Mesothelial cell of epicardium (in vitro differentiated cells): Measurements from ENCODE around the gene STIM1. TPM values are rescaled to one million over a fixed set of nuclear protein-coding genes. Genes with fewer than 3 reads are reported as not detected.
A peak's percentile ranks its signal among the peaks of the same experiment; 100 is the strongest.

Experiments
- DNase-seq, 2 experiments: peaks; one replicate each; pipeline ENCODE4 v3.0.0; 2021; ENCODE audit warnings: low spot score in 2 of 2; ENCODE audit not compliant: unreplicated experiment in 2 of 2
- H3K27ac Mint-ChIP-seq: 2 replicates; pipeline ENCODE4 v1.8.0; 2021; ENCODE audit warnings: mixed read lengths
- H3K27me3 Mint-ChIP-seq: 2 replicates; pipeline ENCODE4 v1.8.0; 2021; ENCODE audit warnings: low read depth, mixed read lengths
- H3K36me3 Mint-ChIP-seq: 2 replicates; pipeline ENCODE4 v1.8.0; 2021; ENCODE audit warnings: mixed read lengths
- H3K4me1 Mint-ChIP-seq: 2 replicates; pipeline ENCODE4 v1.8.0; 2021; ENCODE audit warnings: mixed read lengths
- H3K4me3 Mint-ChIP-seq: 2 replicates; pipeline ENCODE4 v1.8.0; 2021; ENCODE audit warnings: mild to moderate bottlenecking, moderate library complexity, mixed read lengths
- H3K9me3 Mint-ChIP-seq: 2 replicates; pipeline ENCODE4 v1.8.0; 2021; ENCODE audit warnings: mixed read lengths
- total RNA-seq: library from RNA; stranded (reverse); gene quantifications from 3 replicates; pipeline ENCODE4 v1.2.1, GENCODE V29; 2021
- TF ChIP-seq, protein P1 (sequence below): fragments of 200-600 bp; sonication (generic); IDR thresholded peaks from one replicate; pipeline ENCODE4 v1.5.0; 2021; ENCODE audit warnings: antibody characterized with exemption; ENCODE audit not compliant: unreplicated experiment

Gene STIM1
- total RNA-seq, 1 donor from 2014 or later, result 43.7 TPM

DNA sequence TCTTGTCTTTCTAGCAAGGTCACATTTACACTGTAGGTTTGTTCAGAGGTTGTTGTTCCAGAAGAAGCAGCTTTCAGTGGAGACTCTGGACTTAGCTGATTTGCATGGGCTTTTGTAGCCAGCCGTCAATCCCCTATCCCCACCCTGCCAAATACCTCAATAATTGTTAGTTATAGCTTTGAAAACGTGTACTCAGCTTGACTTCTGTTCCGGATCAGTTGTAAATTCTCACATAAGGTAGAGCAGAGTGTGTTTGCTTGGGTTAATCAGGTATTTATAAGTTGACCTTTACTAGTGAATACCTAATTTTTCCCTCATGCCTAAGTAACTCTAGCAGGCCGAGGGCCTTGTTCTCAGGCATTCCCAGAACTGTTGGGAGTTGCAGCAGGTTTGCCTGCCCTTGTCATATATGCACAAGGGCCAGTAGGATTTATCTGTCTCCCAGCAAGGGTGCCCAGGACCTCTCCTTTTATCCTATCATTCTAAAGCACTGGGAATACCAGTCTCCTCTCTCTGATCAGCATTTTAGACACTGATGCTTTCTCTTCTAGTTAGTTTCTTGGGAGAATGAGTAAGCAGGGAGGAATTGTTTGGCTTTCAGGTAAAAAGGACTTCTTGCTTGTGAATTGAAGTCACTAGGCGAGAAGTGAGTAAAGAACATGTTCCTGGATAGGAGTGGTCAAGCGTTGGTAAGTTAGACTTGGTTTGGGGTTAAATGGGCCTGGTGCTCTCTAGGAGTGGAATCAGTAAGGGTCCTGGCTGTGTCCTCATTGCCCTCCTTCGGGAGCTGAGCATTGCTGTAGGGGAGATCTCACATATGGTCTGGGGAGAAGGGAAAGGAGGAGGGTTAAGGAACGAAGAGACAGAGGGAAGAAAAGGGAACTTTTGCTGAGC is 22.1 kb downstream of the STIM1 start:
- no peak overlapping the region for H3K4me3 Mint-ChIP-seq
- H3K4me1 Mint-ChIP-seq, result peaks cover 16% of the 10 kb centered on the region
- no peaks in the 10 kb centered on the region for H3K27me3 Mint-ChIP-seq
- TF ChIP-seq, protein P1, sequence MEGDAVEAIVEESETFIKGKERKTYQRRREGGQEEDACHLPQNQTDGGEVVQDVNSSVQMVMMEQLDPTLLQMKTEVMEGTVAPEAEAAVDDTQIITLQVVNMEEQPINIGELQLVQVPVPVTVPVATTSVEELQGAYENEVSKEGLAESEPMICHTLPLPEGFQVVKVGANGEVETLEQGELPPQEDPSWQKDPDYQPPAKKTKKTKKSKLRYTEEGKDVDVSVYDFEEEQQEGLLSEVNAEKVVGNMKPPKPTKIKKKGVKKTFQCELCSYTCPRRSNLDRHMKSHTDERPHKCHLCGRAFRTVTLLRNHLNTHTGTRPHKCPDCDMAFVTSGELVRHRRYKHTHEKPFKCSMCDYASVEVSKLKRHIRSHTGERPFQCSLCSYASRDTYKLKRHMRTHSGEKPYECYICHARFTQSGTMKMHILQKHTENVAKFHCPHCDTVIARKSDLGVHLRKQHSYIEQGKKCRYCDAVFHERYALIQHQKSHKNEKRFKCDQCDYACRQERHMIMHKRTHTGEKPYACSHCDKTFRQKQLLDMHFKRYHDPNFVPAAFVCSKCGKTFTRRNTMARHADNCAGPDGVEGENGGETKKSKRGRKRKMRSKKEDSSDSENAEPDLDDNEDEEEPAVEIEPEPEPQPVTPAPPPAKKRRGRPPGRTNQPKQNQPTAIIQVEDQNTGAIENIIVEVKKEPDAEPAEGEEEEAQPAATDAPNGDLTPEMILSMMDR, result no peak
- H3K27ac Mint-ChIP-seq, result peak overlapping the region; percentile 58
- DNase-seq, result no peak
- no peaks in the 10 kb centered on the region for H3K36me3 Mint-ChIP-seq
- H3K9me3 Mint-ChIP-seq, result no peaks in the 10 kb centered on the region

- TF ChIP-seq, protein P1, result no peak
- Mint-ChIP-seq H3K27me3 (no peaks in the 10 kb centered on the region), H3K9me3 (peaks cover 3% of the 10 kb centered on the region), H3K36me3 (no peaks in the 10 kb centered on the region), H3K27ac (no peak overlapping the region), H3K4me3 (no peak overlapping the region), H3K4me1 (peaks cover 16% of the 10 kb centered on the region)
- DNase-seq, result no peak
Measured at GRCh38 chr11:3878258-3878584, 22.8 kb downstream of the STIM1 start.

- no peaks in the 10 kb centered on the region for H3K27me3 Mint-ChIP-seq
Measured at GRCh38 chr11:3879216-3879966, 23.9 kb downstream of the STIM1 start.

DNA sequence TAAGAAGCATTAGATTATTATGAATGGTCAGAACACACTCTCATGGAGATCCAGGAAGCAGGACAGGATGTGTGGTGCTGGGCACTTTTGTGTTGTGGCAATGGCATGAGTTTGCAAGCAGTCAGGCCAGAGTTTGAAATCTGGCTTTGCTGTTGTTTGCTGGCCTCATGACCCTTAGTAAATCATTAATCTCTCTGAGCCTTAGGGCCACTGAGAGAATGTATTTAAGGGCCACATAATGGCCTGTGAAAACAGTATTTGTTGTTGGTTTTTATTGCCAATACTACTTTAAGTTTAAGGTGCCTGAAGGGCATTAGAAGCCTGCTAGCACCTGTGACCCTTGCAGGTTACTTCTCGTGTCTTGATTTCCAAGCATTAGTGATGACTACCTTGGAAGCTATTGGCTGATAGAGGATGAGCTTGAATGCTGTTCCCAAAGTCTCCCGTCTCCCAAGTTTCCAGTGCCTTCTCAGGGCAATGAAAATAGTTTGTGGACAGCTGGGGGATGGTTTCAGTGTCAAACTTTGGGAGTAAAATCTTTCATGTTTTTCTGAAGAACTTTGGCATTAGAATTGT is 24.6 kb downstream of the STIM1 start:
- Mint-ChIP-seq H3K27ac (no peak overlapping the region), H3K4me3 (no peak overlapping the region), H3K27me3 (no peaks in the 10 kb centered on the region), H3K4me1 (peaks cover 16% of the 10 kb centered on the region), H3K36me3 (no peaks in the 10 kb centered on the region), H3K9me3 (peaks cover 3% of the 10 kb centered on the region)
- no peak for DNase-seq
- TF ChIP-seq, protein P1, result no peak

More at GRCh38 chr11:3879216-3879966, 23.9 kb downstream of the STIM1 start:
- H3K27ac Mint-ChIP-seq, result peak overlapping the region; percentile 52
- no peaks in the 10 kb centered on the region for H3K36me3 Mint-ChIP-seq
- peaks cover 16% of the 10 kb centered on the region for H3K4me1 Mint-ChIP-seq
- TF ChIP-seq, protein P1, result no peak
- peaks cover 3% of the 10 kb centered on the region for H3K9me3 Mint-ChIP-seq
- DNase-seq, result no peak
- H3K4me3 Mint-ChIP-seq, result no peak overlapping the region

- no peak for DNase-seq
- peaks cover 3% of the 10 kb centered on the region for H3K9me3 Mint-ChIP-seq
- H3K4me1 Mint-ChIP-seq, result peaks cover 16% of the 10 kb centered on the region
- no peaks in the 10 kb centered on the region for H3K36me3 Mint-ChIP-seq
- no peaks in the 10 kb centered on the region for H3K27me3 Mint-ChIP-seq
- H3K4me3 Mint-ChIP-seq, result no peak overlapping the region
- no peak overlapping the region for H3K27ac Mint-ChIP-seq
- TF ChIP-seq, protein P1, result no peak
Measured at GRCh38 chr11:3880724-3881123, 25.3 kb downstream of the STIM1 start.
